Inflammatory macrophage treated with lipopolysaccharide for 1 hour (primary cell): ENCODE data around the gene FBXO24.
"Not testable (repeated sequence)": the region's sequence is repeated elsewhere in the genome, so short reads cannot be mapped to it uniquely, and the experiment has no call there.

Experiments
- DNase-seq, 2 donors: peaks; one replicate each; pipeline ENCODE4 v3.0.0-alpha.2; 2020 to 2022

Gene FBXO24, protein sequence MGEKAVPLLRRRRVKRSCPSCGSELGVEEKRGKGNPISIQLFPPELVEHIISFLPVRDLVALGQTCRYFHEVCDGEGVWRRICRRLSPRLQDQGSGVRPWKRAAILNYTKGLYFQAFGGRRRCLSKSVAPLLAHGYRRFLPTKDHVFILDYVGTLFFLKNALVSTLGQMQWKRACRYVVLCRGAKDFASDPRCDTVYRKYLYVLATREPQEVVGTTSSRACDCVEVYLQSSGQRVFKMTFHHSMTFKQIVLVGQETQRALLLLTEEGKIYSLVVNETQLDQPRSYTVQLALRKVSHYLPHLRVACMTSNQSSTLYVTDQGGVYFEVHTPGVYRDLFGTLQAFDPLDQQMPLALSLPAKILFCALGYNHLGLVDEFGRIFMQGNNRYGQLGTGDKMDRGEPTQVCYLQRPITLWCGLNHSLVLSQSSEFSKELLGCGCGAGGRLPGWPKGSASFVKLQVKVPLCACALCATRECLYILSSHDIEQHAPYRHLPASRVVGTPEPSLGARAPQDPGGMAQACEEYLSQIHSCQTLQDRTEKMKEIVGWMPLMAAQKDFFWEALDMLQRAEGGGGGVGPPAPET

GRCh38 chr7:100586266-100587025 lies at the start of gene FBXO24:
FBXO24 (plus strand) TSS chr7:100586328; CDS start chr7:100586626, 298 bp downstream.
- DNase-seq: peak; percentile 99 to 100

- not testable (repeated sequence) for DNase-seq
Observed at GRCh38 chr7:100536695-100537094, 49.4 kb upstream of the FBXO24 start.

DNA sequence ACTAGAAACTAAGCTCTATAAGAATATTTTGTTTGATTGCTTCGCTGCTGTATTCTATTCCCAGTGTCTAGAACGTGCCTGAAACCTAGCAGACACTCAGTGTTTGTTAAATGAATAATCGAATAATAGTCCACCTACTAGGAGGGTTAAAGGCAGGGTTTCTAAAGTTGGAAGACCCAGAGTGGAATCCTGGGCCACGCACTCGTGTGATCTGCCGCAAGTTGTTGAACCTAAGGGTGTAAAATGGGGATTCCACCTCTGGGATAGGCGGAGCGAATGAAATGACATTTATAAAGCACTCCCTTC lies 47.8 kb upstream of the FBXO24 start:
- DNase-seq: no peak

GRCh38 chr7:100538654-100539435 lies 47.3 kb upstream of the FBXO24 start, which contains the start of gene AGFG2:
AGFG2 (plus strand) TSS chr7:100539203; CDS start chr7:100539347, 144 bp downstream.
- peak; percentile 100 for DNase-seq

GRCh38 chr7:100539436-100540006 lies 46.6 kb upstream of the FBXO24 start:
- DNase-seq: no peak

DNA sequence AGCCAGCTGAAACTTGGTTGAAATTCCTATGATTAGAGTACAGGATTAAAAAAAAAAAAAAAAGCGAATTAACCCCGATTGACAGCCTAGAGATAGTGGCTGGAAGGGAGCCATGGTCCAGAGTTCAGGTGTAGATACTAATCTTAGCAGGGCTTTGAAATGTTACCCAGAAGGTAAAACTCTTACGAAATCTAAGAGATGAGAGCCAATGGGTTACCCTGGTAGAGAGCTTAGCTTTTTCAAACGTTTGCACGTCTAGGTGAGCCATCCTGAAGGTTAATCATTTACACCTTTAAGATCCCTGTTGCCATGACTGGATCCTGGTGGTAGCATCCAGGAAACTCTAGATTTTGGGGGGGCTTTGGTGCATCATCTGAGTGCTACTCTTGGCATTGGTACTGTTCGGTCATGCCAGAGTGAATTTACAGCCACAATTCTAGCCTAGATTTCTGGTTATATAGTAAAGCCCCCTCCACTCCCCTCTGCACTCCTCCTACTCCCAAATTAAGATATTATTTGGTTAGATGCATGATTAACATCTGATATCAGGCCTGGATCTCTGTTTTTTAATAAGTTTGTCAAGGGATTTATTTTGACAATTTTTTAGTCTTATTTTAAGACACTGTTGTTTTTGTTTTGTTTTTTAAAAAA lies 45.9 kb upstream of the FBXO24 start:
- DNase-seq: no peak

- DNase-seq: peak in 1 of 2 donors; percentile 44
Observed at GRCh38 chr7:100541309-100541708, 44.8 kb upstream of the FBXO24 start.

GRCh38 chr7:100543586-100543985 lies 42.5 kb upstream of the FBXO24 start:
- no peak for DNase-seq

- no peak for DNase-seq
Observed at GRCh38 chr7:100544386-100544785, 41.7 kb upstream of the FBXO24 start.

- DNase-seq: no peak
Observed at GRCh38 chr7:100544967-100545359, 41.2 kb upstream of the FBXO24 start.

DNA sequence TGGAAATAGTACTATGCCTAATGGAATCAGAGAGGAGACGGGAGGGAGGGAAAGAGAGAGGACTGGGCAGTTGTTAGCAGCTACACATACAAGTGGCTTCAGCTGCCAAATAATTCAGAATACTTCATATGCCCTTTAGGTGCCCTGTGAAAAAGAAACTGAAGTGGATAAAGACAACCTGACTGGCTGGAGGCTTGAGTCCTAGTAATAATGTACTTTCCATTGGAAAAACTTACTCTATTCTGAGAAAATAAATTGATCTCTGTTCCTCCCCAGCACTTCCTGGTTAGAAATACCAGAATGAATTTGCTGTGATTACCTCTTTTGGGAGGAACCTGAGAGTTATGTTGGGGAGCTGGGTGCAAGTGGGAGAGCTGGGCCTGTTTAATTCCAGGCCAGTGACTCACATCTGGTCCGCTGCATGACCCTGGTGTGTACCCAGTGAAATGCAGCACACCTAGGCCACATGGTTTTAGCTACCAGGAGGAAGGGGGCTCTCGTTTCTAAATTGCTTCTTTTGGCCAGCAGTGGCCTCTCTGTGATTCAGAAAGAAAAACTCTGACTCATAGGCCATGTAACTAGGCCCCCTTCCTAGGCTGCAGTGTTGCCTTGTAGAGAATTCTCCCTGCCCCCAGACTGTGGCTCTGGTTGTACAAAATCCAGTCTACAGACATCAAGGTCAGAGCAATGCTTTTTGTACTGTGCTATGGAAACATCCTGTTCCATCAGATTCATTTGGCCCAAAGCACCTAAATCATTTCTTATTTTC lies 40.6 kb upstream of the FBXO24 start:
- DNase-seq: peak; percentile 54 to 67

DNA sequence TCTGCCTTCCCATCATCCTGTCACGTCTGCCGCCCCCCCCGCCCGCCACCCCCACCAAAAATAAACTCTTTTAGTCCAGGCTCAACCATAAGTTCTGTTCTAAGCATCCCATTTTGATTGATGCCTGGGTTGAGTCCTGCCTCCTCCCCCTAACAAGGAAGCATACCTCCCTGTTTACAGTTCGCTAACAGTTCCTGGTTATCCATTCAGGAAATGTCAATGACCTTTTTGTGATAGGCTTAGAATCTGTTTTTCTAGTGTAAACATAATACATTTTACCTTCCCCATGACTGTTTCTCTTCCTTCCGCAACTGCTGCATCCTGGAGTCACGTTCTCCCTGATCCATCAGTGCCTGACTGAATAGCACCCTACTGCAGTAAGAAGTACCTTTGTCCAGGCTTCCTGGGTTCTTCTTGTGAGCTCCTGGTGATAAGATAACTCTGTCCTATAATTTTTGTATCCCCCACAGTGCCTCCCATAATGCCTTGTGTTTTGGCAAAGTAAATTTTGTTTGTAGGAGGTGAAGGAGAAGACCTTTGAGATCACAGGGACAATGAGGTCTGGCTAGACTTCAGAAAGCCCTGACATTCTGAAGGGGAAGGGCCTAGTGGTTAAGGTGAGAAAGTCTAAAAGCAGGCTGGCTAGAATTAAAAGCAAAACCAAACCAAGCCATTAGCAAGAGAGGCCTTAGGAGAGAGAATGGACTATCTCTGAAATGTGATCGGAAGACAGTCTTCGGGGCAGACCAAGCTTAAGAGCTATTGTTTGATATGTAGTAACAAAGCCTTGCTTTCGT lies 39.8 kb upstream of the FBXO24 start:
- DNase-seq: no peak

GRCh38 chr7:100546926-100547800 lies 39.0 kb upstream of the FBXO24 start:
- no peak for DNase-seq

DNA sequence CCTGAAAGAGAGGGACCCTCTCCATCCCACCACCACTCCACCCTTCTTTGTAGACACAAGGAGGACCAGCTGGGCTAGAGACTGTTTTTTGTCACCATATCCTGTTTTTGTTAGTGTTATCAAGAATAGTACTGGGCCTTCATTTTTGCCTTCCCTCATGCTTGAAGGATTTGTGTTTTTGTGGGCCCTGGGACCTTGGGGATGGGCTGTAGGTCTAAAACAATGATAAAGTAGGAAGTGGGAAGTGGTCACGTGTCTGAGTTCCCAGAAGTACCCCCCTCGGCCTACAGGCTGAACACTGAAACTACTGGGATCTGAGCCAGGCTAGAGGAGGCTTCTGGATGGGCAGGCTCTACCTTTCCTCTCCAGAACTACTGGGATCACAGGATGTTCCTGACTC lies 38.3 kb upstream of the FBXO24 start:
- no peak for DNase-seq

DNA sequence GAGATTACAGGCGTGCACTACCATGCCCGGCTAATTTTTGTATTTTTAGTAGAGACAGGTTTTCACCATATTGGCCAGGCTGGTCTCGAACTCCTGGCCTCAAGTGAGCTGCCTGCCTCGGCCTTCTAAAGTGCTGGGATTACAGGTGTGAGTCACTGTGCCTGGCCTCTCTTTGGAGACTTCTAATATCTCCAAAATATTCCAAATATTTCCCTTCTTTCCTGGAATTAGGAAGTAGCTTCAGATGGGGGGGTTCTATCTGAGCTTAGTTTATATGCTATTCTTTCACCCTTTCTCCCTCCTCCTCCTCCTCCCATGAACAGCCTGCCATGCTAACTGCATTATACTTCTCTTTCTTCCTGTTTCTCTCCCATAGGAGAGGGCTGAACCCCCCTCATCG lies 37.7 kb upstream of the FBXO24 start:
- DNase-seq: not testable (repeated sequence)

- no peak for DNase-seq
Observed at GRCh38 chr7:100552532-100552931, 33.6 kb upstream of the FBXO24 start.

DNA sequence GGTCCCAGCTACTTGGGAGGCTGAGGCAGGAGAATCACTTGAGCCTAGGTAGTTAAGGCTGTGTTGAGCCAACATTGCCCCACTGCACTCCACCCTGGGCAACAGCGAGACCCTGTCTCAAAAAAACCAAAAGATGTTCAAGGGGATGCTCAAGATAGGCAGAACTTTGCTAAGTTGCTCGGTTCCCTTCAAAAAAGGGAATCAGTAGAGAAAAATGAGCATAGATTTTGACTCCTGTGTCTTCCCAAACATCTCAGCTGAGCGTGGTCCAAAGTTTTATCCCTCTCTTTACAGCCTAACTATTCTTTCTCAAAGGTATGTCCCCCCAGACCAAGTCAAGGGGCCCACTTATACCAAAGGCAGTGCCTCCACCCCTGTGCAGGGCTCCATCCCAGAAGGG lies 33.1 kb upstream of the FBXO24 start:
- no peak for DNase-seq

- DNase-seq: no peak
Observed at GRCh38 chr7:100555701-100556100, 30.4 kb upstream of the FBXO24 start.

DNA sequence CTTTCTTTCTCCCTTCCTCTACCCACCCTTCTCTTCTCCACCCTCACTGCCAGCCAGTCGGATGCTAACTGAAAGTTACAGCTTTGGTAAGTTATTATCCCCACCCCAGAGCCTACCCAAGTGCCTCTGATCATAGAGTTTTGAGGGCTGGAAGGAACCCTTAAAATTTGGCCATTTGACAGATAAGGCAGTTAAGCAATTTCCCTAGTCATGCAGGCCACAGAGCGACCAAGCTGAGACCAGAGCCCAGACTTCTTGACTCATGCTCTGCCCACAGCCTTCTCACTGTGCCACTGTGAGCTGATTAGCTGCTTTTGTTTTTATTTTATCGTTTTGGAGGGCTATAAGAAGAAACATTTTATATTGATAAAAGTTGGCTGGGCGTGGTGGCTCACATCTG lies 29.6 kb upstream of the FBXO24 start:
- DNase-seq: peak; percentile 57 to 66
